PC-3 (cell line): ENCODE data around the gene SPINK1. TPM values are rescaled to one million over a fixed set of nuclear protein-coding genes. Genes with fewer than 3 reads are reported as not detected.

Source experiments
- ATAC-seq: fragments of 200-7000 bp; cut with Tn5 transposase; 2 replicates; pipeline ENCODE4 v1.9.1; 2020; ENCODE audit warnings: mild to moderate bottlenecking, moderate library complexity
- BruUV-seq: library from RNA; stranded (reverse); fragments of 400-500 nt; replicated peaks from 2 replicates; lab custom pipeline; 2021; lab: Mats Ljungman, UMichigan
- CTCF ChIA-PET: fragments of 300-600 bp; sonication (Branson Sonifier 250); formaldehyde crosslinking; loops from one replicate; lab custom pipeline; 2022; ENCODE audit warnings: antibody characterized with exemption; lab: Charles Lee
- POLR2A ChIA-PET: fragments of 300-600 bp; sonication (Branson Sonifier 250); formaldehyde crosslinking; loops from one replicate; lab custom pipeline; 2022; ENCODE audit warnings: antibody characterized with exemption; ENCODE audit not compliant: unreplicated experiment; lab: Charles Lee
- DNase-seq: peaks from one replicate; pipeline ENCODE4 v3.0.0-alpha.2; 2015
- H2AFZ ChIP-seq: fragments of 300-600 bp; sonication (generic); 2 replicates; pipeline ENCODE4 v1.6.0; 2016; ENCODE audit warnings: antibody characterized with exemption, low read length
- H3F3A ChIP-seq: fragments of 300-600 bp; sonication (generic); one replicate; pipeline ENCODE4 v1.6.0; 2017; ENCODE audit warnings: antibody characterized with exemption, low read length, control low read depth, mild to moderate bottlenecking; ENCODE audit not compliant: unreplicated experiment
- H3K27ac ChIP-seq: fragments of 300-600 bp; sonication (generic); 2 replicates; pipeline ENCODE4 v1.5.1; 2016; ENCODE audit warnings: mild to moderate bottlenecking, low read length
- H3K27me3 ChIP-seq: fragments of 300-600 bp; sonication (generic); 2 replicates; pipeline ENCODE4 v1.6.1; 2016; ENCODE audit warnings: low read length, mixed read lengths
- H3K36me3 ChIP-seq: fragments of 300-600 bp; sonication (generic); 2 replicates; pipeline ENCODE4 v1.6.1; 2016; ENCODE audit warnings: low read depth, mixed run types, low read length, mixed read lengths
- H3K4me1 ChIP-seq: fragments of 300-600 bp; sonication (generic); 2 replicates; pipeline ENCODE4 v1.5.1; 2016; ENCODE audit warnings: low read length; ENCODE audit not compliant: insufficient read depth
- H3K4me2 ChIP-seq: fragments of 300-600 bp; sonication (generic); 2 replicates; pipeline ENCODE4 v1.6.0; 2016; ENCODE audit warnings: low read length
- H3K4me3 ChIP-seq: fragments of 300-600 bp; sonication (generic); 2 replicates; pipeline ENCODE4 v1.5.1; 2016; ENCODE audit warnings: mild to moderate bottlenecking, low read length, mixed read lengths
- H3K79me2 ChIP-seq: fragments of 300-600 bp; sonication (generic); 2 replicates; pipeline ENCODE4 v1.6.1; 2017; ENCODE audit warnings: low read length, mixed read lengths
- H3K9ac ChIP-seq: fragments of 300-600 bp; sonication (generic); 2 replicates; pipeline ENCODE4 v1.6.0; 2016; ENCODE audit warnings: mild to moderate bottlenecking, low read length
- H3K9me2 ChIP-seq: fragments of 300-600 bp; sonication (generic); replicated peaks from 2 replicates; pipeline ENCODE4 v1.6.1; 2016; ENCODE audit warnings: mixed run types, low read length, mixed read lengths
- H3K9me3 ChIP-seq: fragments of 300-600 bp; sonication (generic); 2 replicates; pipeline ENCODE4 v1.6.1; 2016; ENCODE audit warnings: low read length, mixed read lengths
- H4K20me1 ChIP-seq: fragments of 300-600 bp; sonication (generic); 2 replicates; pipeline ENCODE4 v1.6.1; 2016; ENCODE audit warnings: low read length, mixed read lengths
- EZH2 ChIP-seq: fragments of 300-600 bp; sonication (generic); IDR thresholded peaks from one replicate; pipeline ENCODE4 v1.6.1; 2017; ENCODE audit warnings: antibody characterized with exemption, mild to moderate bottlenecking, low read length; ENCODE audit not compliant: unreplicated experiment
- EZH2phosphoT487 ChIP-seq: fragments of 300-600 bp; sonication (generic); IDR thresholded peaks from 2 replicates; pipeline ENCODE4 v1.6.1; 2018; ENCODE audit warnings: mild to moderate bottlenecking, antibody characterized with exemption, low read length, borderline replicate concordance
- intact Hi-C: fragments of 100-400 bp; cut with micrococcal nuclease; formaldehyde crosslinking; loops from 2 replicates; pipeline ENCODE4 v1.9.0; 2023
- total RNA-seq: library from RNA; depleted of rRNA; stranded (reverse); fragments of >200 nt; gene quantifications from 2 replicates; pipeline ENCODE4 v1.2.3, GENCODE V29; 2014
- TF ChIP-seq, protein P1 (sequence below): fragments of 300-600 bp; sonication (generic); conservative IDR thresholded peaks from 2 replicates; pipeline ENCODE4 v1.5.1; 2017; ENCODE audit warnings: antibody characterized with exemption, low read depth, mild to moderate bottlenecking, low read length

SPINK1 gene
- total RNA-seq, 1 experiment from 2014 or later = not detected

- Histone ChIP-seq H3K4me3 (no peak overlapping the region), H3K9ac (no peak overlapping the region), H3K4me2 (no peak overlapping the region), H3K79me2 (no peaks in the 10 kb centered on the region), H3K27me3 (no peaks in the 10 kb centered on the region), H3K36me3 (no peaks in the 10 kb centered on the region), H2AFZ (no peak overlapping the region), H3K9me3 (no peaks in the 10 kb centered on the region), H3K9me2 (no peaks in the 10 kb centered on the region), H3K4me1 (peaks cover 9% of the 10 kb centered on the region), H3K27ac (no peak overlapping the region), H3F3A (no peaks in the 10 kb centered on the region), H4K20me1 (no peaks in the 10 kb centered on the region)
- ATAC-seq (no peak), DNase-seq (no peak)
- intact Hi-C loops = no loop called here
- ChIA-PET POLR2A (interaction anchor here (0.6 kb wide), 1 partner anchor 56 kb away, joined by 6 read pairs; no protein-coding TSS in a partner anchor), CTCF (no interaction called here)
- no TSS peak for BruUV-seq
- TF ChIP-seq, protein P1, sequence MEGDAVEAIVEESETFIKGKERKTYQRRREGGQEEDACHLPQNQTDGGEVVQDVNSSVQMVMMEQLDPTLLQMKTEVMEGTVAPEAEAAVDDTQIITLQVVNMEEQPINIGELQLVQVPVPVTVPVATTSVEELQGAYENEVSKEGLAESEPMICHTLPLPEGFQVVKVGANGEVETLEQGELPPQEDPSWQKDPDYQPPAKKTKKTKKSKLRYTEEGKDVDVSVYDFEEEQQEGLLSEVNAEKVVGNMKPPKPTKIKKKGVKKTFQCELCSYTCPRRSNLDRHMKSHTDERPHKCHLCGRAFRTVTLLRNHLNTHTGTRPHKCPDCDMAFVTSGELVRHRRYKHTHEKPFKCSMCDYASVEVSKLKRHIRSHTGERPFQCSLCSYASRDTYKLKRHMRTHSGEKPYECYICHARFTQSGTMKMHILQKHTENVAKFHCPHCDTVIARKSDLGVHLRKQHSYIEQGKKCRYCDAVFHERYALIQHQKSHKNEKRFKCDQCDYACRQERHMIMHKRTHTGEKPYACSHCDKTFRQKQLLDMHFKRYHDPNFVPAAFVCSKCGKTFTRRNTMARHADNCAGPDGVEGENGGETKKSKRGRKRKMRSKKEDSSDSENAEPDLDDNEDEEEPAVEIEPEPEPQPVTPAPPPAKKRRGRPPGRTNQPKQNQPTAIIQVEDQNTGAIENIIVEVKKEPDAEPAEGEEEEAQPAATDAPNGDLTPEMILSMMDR = no peak
- TF ChIP-seq EZH2phosphoT487 (no peak), EZH2 (no peak)
These were observed 22.0 kb upstream of the SPINK1 start for GRCh38 chr5:147853372-147853987.

- Histone ChIP-seq H3K36me3 (no peaks in the 10 kb centered on the region), H3K4me3 (no peak overlapping the region), H3K9me2 (no peaks in the 10 kb centered on the region), H3K9ac (no peak overlapping the region), H3K79me2 (no peaks in the 10 kb centered on the region), H3F3A (no peaks in the 10 kb centered on the region), H3K27me3 (no peaks in the 10 kb centered on the region), H3K27ac (no peak overlapping the region), H3K9me3 (no peaks in the 10 kb centered on the region), H3K4me1 (no peaks in the 10 kb centered on the region), H3K4me2 (no peak overlapping the region), H4K20me1 (no peaks in the 10 kb centered on the region), H2AFZ (no peak overlapping the region)
- POLR2A ChIA-PET = no interaction called here
- ATAC-seq = no peak
- intact Hi-C loops = no loop called here
- no peak for DNase-seq
- no peak for TF ChIP-seq EZH2phosphoT487
- no peak for TF ChIP-seq EZH2
- TF ChIP-seq, protein P1 = no peak
- CTCF ChIA-PET = no interaction called here
- no TSS peak for BruUV-seq
These were observed 20.9 kb upstream of the SPINK1 start for GRCh38 chr5:147852365-147852764.

GRCh38 chr5:147851578-147851977 is 20.1 kb upstream of the SPINK1 start:
- TF ChIP-seq EZH2phosphoT487 (no peak), EZH2 (no peak)
- TF ChIP-seq, protein P1 = no peak
- no TSS peak for BruUV-seq
- no peak for DNase-seq

More at GRCh38 chr5:147851578-147851977, 20.1 kb upstream of the SPINK1 start:
- Histone ChIP-seq H4K20me1 (no peaks in the 10 kb centered on the region), H3K27ac (no peak overlapping the region), H3K9me2 (no peaks in the 10 kb centered on the region), H3K9ac (no peak overlapping the region), H3K27me3 (no peaks in the 10 kb centered on the region), H3K79me2 (no peaks in the 10 kb centered on the region), H3K4me3 (no peak overlapping the region), H2AFZ (no peak overlapping the region), H3K36me3 (no peaks in the 10 kb centered on the region), H3K4me2 (no peak overlapping the region), H3F3A (no peaks in the 10 kb centered on the region), H3K9me3 (no peaks in the 10 kb centered on the region), H3K4me1 (no peaks in the 10 kb centered on the region)
- no peak for ATAC-seq
- intact Hi-C loops = no loop called here
- ChIA-PET CTCF (interaction anchor here (0.6 kb wide), 1 partner anchor 83 kb away, joined by 4 read pairs; no protein-coding TSS in a partner anchor), POLR2A (no interaction called here)
